H1 (cell line): ENCODE measurements around the gene KCNH1.

Experiments used
- CHD2 ChIP-seq: IDR thresholded peaks from 2 replicates; pipeline ENCODE4 v1.6.1; 2012; ENCODE audit warnings: low read length, improper control_type of control experiment
- EZH2 ChIP-seq: fragments of 200-600 bp; sonication (generic); IDR thresholded peaks from 2 replicates; pipeline ENCODE4 v1.7.1; 2012; ENCODE audit warnings: low read depth, mild to moderate bottlenecking, moderate library complexity, low read length, inconsistent platforms; ENCODE audit not compliant: severe bottlenecking
- JUN ChIP-seq: IDR thresholded peaks from 2 replicates; pipeline ENCODE4 v1.6.1; 2011; ENCODE audit warnings: low read depth, mild to moderate bottlenecking, improper control_type of control experiment, low read length
- POLR2A ChIP-seq, 2 experiments: IDR thresholded peaks; 1 replicate in 1 of 2; 2 replicates in 1 of 2; pipeline ENCODE4 v1.6.1; 2011; ENCODE audit warnings: low read depth in 2 of 2, low read length in 2 of 2, mild to moderate bottlenecking in 2 of 2; ENCODE audit errors: control extremely low read depth in 1 of 2
- TEAD4 ChIP-seq: IDR thresholded peaks from 2 replicates; pipeline ENCODE4 v1.6.1; 2012; ENCODE audit warnings: low read depth, low read length, inconsistent platforms, mixed read lengths
- YY1 ChIP-seq: IDR thresholded peaks from 2 replicates; pipeline ENCODE4 v1.6.1; 2011; ENCODE audit warnings: low read depth, mild to moderate bottlenecking, low read length
- ZNF274 ChIP-seq: IDR thresholded peaks from 2 replicates; pipeline ENCODE4 v1.7.0; 2012; ENCODE audit warnings: low read length, borderline replicate concordance; ENCODE audit errors: extremely low read depth
- TF ChIP-seq, protein P1 (sequence below), 3 experiments: IDR thresholded peaks; 1 replicate in 2 of 3; 2 replicates in 1 of 3; pipeline versions ENCODE4 v1.5.1 to v1.6.1; 2011; ENCODE audit warnings: low read length in 3 of 3, mild to moderate bottlenecking in 3 of 3, inconsistent platforms in 2 of 3, low read depth in 1 of 3, moderate library complexity in 1 of 3; ENCODE audit not compliant: insufficient read depth in 1 of 3; ENCODE audit errors: control extremely low read depth in 1 of 3
- TF ChIP-seq, protein P2 (sequence below): IDR thresholded peaks from 2 replicates; pipeline ENCODE4 v1.6.1; 2012; ENCODE audit warnings: inconsistent platforms
- TF ChIP-seq, protein P3 (sequence below): IDR thresholded peaks from 2 replicates; pipeline ENCODE4 v1.6.1; 2011; ENCODE audit warnings: low read length, improper control_type of control experiment

DNA sequence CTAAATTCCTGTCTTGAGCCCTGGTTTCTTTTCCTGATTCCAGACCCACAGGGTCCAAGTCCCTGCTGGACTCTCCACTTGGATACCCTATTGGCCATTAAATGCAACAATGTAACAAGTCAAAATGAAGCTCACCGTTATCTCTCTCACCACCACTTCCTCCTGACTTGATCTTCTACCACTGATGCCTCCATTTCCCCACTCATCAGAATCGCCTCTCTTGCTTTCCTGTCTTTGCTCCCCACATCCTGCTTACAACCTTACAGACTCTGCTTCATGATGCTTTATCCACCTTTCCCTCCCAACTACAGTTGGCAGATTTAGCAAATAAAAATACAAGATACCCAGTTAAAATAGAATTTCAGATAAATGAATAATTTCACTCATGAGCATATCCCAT is 343.8 kb downstream of the KCNH1 start:
- TF ChIP-seq, protein P1, sequence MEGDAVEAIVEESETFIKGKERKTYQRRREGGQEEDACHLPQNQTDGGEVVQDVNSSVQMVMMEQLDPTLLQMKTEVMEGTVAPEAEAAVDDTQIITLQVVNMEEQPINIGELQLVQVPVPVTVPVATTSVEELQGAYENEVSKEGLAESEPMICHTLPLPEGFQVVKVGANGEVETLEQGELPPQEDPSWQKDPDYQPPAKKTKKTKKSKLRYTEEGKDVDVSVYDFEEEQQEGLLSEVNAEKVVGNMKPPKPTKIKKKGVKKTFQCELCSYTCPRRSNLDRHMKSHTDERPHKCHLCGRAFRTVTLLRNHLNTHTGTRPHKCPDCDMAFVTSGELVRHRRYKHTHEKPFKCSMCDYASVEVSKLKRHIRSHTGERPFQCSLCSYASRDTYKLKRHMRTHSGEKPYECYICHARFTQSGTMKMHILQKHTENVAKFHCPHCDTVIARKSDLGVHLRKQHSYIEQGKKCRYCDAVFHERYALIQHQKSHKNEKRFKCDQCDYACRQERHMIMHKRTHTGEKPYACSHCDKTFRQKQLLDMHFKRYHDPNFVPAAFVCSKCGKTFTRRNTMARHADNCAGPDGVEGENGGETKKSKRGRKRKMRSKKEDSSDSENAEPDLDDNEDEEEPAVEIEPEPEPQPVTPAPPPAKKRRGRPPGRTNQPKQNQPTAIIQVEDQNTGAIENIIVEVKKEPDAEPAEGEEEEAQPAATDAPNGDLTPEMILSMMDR (IDR thresholded peaks at IDR 0.05; ENCODE audit: control extremely low read depth in 1 of 3, insufficient read depth in 1 of 3, low read depth in 1 of 3, low read length in 3 of 3), result no peak
- TF ChIP-seq JUN (no peak), EZH2 (no peak), ZNF274 (no peak), TEAD4 (no peak), POLR2A (IDR thresholded peaks at IDR 0.05; ENCODE audit: control extremely low read depth in 1 of 2, low read depth in 2 of 2, low read length in 2 of 2) (no peak), CHD2 (no peak), YY1 (no peak)
- TF ChIP-seq, protein P2, sequence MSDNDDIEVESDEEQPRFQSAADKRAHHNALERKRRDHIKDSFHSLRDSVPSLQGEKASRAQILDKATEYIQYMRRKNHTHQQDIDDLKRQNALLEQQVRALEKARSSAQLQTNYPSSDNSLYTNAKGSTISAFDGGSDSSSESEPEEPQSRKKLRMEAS, result no peak
- TF ChIP-seq, protein P3, sequence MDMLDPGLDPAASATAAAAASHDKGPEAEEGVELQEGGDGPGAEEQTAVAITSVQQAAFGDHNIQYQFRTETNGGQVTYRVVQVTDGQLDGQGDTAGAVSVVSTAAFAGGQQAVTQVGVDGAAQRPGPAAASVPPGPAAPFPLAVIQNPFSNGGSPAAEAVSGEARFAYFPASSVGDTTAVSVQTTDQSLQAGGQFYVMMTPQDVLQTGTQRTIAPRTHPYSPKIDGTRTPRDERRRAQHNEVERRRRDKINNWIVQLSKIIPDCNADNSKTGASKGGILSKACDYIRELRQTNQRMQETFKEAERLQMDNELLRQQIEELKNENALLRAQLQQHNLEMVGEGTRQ, result no peak
